ENCODE measurements around the gene LMX1B.

The LMX1B gene

DNA sequence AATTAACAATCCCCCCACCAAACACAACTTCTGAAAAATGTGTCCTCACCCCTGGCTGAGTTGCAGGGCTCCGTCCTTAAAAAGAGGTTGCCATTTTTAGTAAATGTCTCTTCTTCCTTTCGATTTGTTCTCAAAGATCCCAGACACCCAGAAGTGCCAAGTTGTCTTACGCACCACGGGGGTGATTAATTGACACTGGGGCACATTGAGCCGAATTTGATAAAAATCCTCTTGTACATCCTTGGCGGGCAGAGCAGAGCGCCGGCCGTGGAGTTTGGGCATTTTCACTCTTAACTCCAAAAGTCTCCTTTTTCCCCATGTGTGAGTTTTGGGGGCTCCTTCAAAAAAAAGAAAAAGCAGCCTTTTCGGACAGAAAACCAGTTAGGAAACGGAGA lies 4.5 kb downstream of the LMX1B start:
- H3K27ac ChIP-seq: no peak overlapping the region
- TF ChIP-seq ZFX (IDR thresholded peaks at IDR 0.05; ENCODE audit: borderline replicate concordance): no peak
- TF ChIP-seq, protein P1, sequence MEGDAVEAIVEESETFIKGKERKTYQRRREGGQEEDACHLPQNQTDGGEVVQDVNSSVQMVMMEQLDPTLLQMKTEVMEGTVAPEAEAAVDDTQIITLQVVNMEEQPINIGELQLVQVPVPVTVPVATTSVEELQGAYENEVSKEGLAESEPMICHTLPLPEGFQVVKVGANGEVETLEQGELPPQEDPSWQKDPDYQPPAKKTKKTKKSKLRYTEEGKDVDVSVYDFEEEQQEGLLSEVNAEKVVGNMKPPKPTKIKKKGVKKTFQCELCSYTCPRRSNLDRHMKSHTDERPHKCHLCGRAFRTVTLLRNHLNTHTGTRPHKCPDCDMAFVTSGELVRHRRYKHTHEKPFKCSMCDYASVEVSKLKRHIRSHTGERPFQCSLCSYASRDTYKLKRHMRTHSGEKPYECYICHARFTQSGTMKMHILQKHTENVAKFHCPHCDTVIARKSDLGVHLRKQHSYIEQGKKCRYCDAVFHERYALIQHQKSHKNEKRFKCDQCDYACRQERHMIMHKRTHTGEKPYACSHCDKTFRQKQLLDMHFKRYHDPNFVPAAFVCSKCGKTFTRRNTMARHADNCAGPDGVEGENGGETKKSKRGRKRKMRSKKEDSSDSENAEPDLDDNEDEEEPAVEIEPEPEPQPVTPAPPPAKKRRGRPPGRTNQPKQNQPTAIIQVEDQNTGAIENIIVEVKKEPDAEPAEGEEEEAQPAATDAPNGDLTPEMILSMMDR (IDR thresholded peaks at IDR 0.05): no peak

DNA sequence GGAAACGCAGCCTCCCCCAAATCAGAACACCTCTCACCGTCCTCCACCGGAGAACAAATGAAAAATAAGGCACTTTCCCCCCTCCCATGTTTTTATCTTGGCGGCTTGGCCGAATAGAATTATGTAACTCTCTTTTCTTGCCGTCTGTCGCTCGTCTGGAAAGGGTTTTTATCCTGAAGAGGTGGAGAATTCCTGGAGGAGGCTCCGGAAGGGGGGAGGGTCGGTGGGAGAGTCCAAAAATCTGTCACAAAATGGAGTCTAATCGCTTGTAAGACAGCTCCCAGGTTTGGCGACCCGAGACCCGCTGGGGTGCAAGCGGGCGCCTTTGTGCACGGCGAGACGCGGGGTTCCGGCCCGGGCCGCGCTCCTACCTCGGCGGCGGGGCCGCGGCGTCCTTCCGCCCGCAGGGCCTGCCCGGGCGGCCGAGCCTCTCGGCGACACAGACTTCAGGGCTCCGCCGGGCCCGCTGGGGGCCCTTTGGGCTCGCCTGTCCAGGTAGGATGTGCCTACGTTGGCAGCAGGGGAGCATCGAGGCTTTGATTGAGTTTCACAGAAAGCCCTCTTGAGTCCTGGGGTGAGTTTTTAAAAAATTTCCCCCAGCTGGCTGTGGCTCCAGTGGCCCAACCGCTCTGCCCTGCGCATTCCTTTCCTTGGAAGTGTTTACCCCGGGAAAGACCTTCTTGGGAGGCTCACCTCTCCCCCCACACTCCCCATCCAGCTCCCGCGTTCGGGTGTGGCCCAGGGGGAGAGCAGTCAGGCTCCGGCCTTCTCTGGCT lies 5.0 kb downstream of the LMX1B start:
- no peak for TF ChIP-seq ZFX (IDR thresholded peaks at IDR 0.05; ENCODE audit: borderline replicate concordance)
- TF ChIP-seq, protein P1 (IDR thresholded peaks at IDR 0.05): no peak
- H3K27ac ChIP-seq: no peak overlapping the region

DNA sequence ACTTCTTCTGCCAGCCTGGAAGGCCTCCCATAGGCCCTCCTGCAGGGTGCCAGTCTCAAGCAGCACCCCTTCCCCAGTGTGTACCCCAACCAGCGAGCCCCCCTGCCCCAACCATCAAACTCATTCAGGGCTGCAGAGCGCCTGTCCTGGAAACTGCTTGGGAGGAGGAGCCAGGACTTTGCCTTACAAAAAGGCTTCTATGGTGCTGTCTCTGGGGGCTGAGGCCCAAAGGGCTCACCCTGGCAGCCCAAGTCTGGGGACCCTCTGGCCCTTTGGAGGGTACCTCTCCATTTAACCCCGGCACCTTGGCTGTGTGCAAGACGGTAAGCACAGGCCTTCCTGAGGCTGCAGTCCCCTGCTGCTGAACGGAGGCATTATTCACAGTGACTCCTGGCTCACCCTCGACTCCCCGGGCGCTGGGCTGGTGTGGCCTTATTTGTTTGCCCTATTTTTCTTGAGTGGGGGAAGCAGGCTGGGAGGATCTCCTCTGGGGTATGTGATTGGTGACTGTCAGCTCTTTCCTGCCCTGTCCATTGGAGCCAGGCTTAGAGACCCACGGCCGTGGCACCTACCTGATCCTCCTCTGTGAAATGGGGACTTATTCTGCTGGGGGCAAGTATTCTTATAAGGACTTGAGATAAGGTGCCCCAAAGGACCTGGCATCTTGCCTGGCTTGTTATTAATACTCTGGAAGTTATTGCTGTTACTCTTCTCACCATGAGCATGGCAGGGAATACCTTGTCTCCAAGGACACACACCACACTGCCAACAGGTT lies 5.8 kb downstream of the LMX1B start:
- TF ChIP-seq ZFX (IDR thresholded peaks at IDR 0.05; ENCODE audit: borderline replicate concordance): no peak
- TF ChIP-seq, protein P1 (IDR thresholded peaks at IDR 0.05): no peak
- H3K27ac ChIP-seq: no peak overlapping the region

DNA sequence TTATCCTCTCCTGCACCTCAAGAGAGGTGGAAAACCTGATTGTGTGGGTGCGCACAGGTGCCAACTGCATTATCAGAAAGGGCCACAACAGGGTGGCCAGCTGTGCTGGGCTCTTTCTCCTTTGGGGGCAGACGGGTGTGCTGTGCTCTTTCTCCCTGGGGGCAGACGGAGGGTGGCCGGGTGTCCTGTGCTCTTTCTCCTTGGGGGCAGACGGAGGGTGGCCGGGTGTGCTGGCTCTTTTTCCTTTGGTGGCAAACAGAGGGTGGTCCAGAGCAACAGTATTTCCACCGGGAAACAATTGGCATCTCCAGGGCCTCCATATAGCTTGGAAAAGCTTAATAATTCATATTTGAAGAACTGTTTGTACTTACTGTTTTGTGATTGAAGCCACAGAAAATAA lies 6.8 kb downstream of the LMX1B start:
- TF ChIP-seq, protein P1 (IDR thresholded peaks at IDR 0.05): no peak
- TF ChIP-seq ZFX (IDR thresholded peaks at IDR 0.05; ENCODE audit: borderline replicate concordance): no peak

DNA sequence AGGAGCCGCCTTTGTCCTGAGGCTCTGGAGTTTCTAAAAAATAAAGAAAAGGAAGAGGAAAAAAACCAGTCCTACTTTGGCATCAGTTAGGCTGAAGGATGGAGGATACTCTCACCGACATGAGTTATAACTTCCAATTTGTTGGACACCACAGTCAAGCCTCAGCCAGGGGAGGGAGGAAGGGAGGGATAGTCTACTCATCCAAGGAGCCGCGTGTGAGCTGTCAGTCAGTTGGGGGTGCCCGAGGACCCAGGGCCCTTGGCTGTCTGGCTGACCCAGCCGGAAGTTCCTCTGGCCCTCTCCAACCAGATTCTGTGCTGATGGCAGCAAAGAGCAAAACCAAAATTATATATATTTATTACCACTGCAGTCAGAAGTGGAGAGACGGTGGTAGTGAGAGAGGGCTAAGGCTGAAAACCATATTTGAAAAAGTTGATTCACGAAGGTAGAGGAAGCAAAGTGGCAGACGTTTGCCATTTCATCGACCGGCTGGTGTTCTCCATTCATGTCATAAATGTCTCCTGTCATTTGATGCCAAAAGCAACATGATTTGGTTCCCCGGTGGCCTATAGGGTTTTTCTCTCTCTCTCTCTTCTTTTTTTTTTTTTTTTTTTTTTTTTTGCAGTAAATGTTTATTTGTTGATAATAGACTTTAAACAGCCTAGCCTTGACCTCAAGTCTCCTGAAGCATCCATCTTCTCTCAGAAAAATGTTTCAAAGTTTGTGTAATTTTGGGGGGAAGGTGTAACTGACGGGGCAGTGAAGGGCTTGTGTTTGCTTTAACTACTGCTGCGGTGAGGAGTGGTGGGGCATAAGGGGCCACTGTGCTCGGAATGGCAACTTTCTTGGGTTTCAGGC lies 7.6 kb downstream of the LMX1B start:
- no peak for TF ChIP-seq ZFX (IDR thresholded peaks at IDR 0.05; ENCODE audit: borderline replicate concordance)
- no peak overlapping the region for H3K27ac ChIP-seq

More for the DNA sequence above, 6.8 kb downstream of the LMX1B start:
- no peak overlapping the region for H3K27ac ChIP-seq

DNA sequence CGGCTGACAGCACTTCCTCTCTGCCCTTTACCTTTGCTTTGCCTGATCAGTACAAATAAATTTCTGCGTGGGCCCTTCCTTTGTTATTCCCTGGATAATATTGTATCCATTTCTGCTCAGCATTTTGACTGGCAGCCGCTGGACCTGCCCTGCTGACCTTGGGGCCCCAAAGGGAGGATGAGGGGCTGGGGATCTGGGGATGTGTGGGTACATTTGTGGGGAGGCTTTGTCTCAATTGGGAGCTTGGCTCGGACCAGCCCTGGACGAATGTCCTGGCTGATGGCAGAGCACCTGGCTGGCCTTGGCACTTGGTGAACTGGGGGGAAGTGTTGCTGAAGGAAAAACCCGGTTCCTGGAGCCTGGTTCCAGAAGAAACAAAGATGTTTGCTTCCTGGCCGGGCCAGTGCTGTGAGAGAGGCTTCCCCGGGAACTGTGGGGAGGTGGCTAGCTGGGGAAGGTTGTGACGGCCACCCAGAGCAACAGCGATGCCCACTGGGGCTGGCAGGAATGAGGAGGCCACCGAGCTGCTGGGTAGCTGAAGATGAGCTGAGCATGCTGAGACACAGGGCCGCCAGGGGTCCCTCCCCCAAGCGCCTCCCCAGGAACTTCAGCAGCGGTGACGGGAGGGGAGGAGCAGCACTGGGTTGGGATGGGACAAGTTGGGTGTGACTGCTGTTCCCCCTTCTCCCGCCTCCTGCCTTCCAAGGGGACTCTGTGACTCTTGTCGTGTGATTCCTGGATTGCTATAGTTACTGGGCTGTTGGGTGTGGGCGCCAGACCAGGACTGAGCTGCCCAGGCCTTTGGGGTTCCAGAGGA lies 8.4 kb downstream of the LMX1B start:
- H3K27ac ChIP-seq: no peak overlapping the region
- TF ChIP-seq, protein P1 (IDR thresholded peaks at IDR 0.05): no peak
- TF ChIP-seq ZFX (IDR thresholded peaks at IDR 0.05; ENCODE audit: borderline replicate concordance): no peak

DNA sequence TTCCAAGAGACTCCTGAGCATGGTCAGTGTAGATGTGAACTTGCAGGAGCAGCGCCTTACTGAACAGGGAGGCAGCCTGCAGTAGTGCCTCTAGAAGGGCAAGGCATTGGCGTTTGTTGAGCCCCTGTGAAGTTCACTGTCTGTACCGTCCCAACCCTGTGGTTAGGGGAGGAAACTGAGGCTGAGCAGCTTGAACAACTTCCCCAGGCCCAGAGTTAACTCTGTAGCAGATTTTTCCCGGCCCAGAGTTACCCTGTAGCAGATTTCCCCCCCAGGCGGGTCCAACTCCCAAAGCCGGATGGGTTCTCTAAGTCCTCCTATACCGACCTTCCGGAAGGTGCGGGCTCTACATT lies 9.6 kb downstream of the LMX1B start:
- no peak overlapping the region for H3K27ac ChIP-seq
- no peak for TF ChIP-seq ZFX (IDR thresholded peaks at IDR 0.05; ENCODE audit: borderline replicate concordance)
- TF ChIP-seq, protein P1 (IDR thresholded peaks at IDR 0.05): no peak
